H7 (cell line): ENCODE measurements around the gene SCRN3. TPM values are rescaled to one million over a fixed set of nuclear protein-coding genes. Genes with fewer than 3 reads are reported as not detected.

Source experiments
- total RNA-seq: library from RNA; depleted of rRNA; stranded (reverse); fragments of >200 nt; shearing (Covaris generic); gene quantifications from 2 replicates; pipeline ENCODE4 v1.2.3, GENCODE V29; 2014; rRNA removed

SCRN3 gene
- total RNA-seq, 1 experiment from 2014 or later: 12.1 TPM

Other genes starting within 250 kb of the SCRN3 start
- 92.5 and 104 TPM in 2 replicates for gene OLA1, start 147.2 kb upstream of the SCRN3 start, total RNA-seq
- 0.10 and 0.15 TPM in 2 replicates for gene SP9, start 60.8 kb upstream of the SCRN3 start, total RNA-seq
- gene GPR155, start 91.3 kb downstream of the SCRN3 start, total RNA-seq: 0.26 and 0.42 TPM in 2 replicates
- gene WIPF1, start 202.1 kb downstream of the SCRN3 start, total RNA-seq: 6.9 and 8.2 TPM in 2 replicates